ENCODE data around the gene MPV17. TPM values are rescaled to one million over a fixed set of nuclear protein-coding genes. Genes with fewer than 3 reads are reported as not detected.

MPV17 gene
- total RNA-seq, 1 donor from 2014 or later = 80.4 TPM

GRCh38 chr2:27288610-27289009 is 34.3 kb downstream of the MPV17 start:
- no peaks in the 10 kb centered on the region for H3K4me1 ChIP-seq
- H3K27ac ChIP-seq = no peak overlapping the region
- no peaks in the 10 kb centered on the region for H3K27me3 ChIP-seq
- no peak for DNase-seq
- no peak overlapping the region for H3K4me3 ChIP-seq
- no peak for TF ChIP-seq CTCF (IDR thresholded peaks at IDR 0.05)
- intact Hi-C loops (cut with DNase I) = no loop called here
- no peak for ATAC-seq
- H3K36me3 ChIP-seq = no peaks in the 10 kb centered on the region
- H3K9me3 ChIP-seq = no peaks in the 10 kb centered on the region

- Histone ChIP-seq H3K27me3 (peaks cover 2% of the 10 kb centered on the region), H3K36me3 (no peaks in the 10 kb centered on the region), H3K9me3 (no peaks in the 10 kb centered on the region), H3K4me1 (no peaks in the 10 kb centered on the region), H3K4me3 (no peak overlapping the region), H3K27ac (no peak overlapping the region)
- ATAC-seq (no peak), DNase-seq (no peak)
- no peak for TF ChIP-seq CTCF (IDR thresholded peaks at IDR 0.05)
- intact Hi-C loops (cut with DNase I) = no loop called here
Measured at GRCh38 chr2:27285481-27285880, 37.4 kb downstream of the MPV17 start.

- intact Hi-C loops (cut with DNase I) = no loop called here
- ATAC-seq = no peak
Measured at GRCh38 chr2:27284996-27285395, 37.9 kb downstream of the MPV17 start.

GRCh38 chr2:27282892-27283291 is 40.0 kb downstream of the MPV17 start:
- intact Hi-C loops (cut with DNase I) = no loop called here
- DNase-seq (no peak), ATAC-seq (no peak)
- Histone ChIP-seq H3K4me1 (no peaks in the 10 kb centered on the region), H3K27ac (no peak overlapping the region), H3K36me3 (no peaks in the 10 kb centered on the region), H3K27me3 (peaks cover 5% of the 10 kb centered on the region), H3K9me3 (no peaks in the 10 kb centered on the region), H3K4me3 (no peak overlapping the region)
- TF ChIP-seq CTCF (IDR thresholded peaks at IDR 0.05) = no peak

More at GRCh38 chr2:27284996-27285395, 37.9 kb downstream of the MPV17 start:
- Histone ChIP-seq H3K36me3 (no peaks in the 10 kb centered on the region), H3K4me3 (no peak overlapping the region), H3K27ac (no peak overlapping the region), H3K27me3 (peaks cover 5% of the 10 kb centered on the region), H3K9me3 (no peaks in the 10 kb centered on the region), H3K4me1 (no peaks in the 10 kb centered on the region)
- no peak for DNase-seq
- TF ChIP-seq CTCF (IDR thresholded peaks at IDR 0.05) = no peak

GRCh38 chr2:27281855-27282559 is 40.9 kb downstream of the MPV17 start, which contains the start of gene TRIM54:
Gene TRIM54, plus strand, starts transcription at chr2:27282429. Its CDS starts 303 bp downstream, at chr2:27282732.
- intact Hi-C loops (cut with DNase I) = no loop called here
- Histone ChIP-seq H3K4me1 (no peaks in the 10 kb centered on the region), H3K36me3 (no peaks in the 10 kb centered on the region), H3K9me3 (no peaks in the 10 kb centered on the region), H3K27ac (no peak within 1 kb of the TSS), H3K27me3 (peaks cover 5% of the 10 kb centered on the region), H3K4me3 (no peak within 1 kb of the TSS)
- ATAC-seq = no peak
- no peak for TF ChIP-seq CTCF (IDR thresholded peaks at IDR 0.05)
- DNase-seq = no peak

Measured in upper lobe of right lung (tissue), 1 donor.